ENCODE measurements around the gene HSD11B2. TPM values are rescaled to one million over a fixed set of nuclear protein-coding genes. Genes with fewer than 3 reads are reported as not detected.

Gene HSD11B2
- total RNA-seq, 1 experiment from 2014 or later = 2.4 TPM

- BruUV-seq (replicated peaks) = no TSS peak
- ATAC-seq = no peak
These were observed 15.3 kb downstream of the HSD11B2 start for GRCh38 chr16:67445913-67446907.

GRCh38 chr16:67446968-67447507 is 16.1 kb downstream of the HSD11B2 start:
- TF ChIP-seq EZH2phosphoT487 (IDR thresholded peaks at IDR 0.05; ENCODE audit: borderline replicate concordance, low read length) (no peak), CTCF (conservative IDR thresholded peaks at IDR 0.05; ENCODE audit: low read depth, low read length) (no peak)
- Histone ChIP-seq H3K4me2 (ENCODE audit: low read length) (no peak overlapping the region), H3K27ac (ENCODE audit: low read length) (no peak overlapping the region), H3K9me3 (ENCODE audit: low read length) (no peaks in the 10 kb centered on the region), H3F3A (ENCODE audit: low read length, unreplicated experiment) (no peaks in the 10 kb centered on the region), H3K4me1 (ENCODE audit: insufficient read depth, low read length) (no peaks in the 10 kb centered on the region), H2AFZ (ENCODE audit: low read length) (no peak overlapping the region), H3K9ac (ENCODE audit: low read length) (no peak overlapping the region), H3K36me3 (ENCODE audit: low read depth, low read length) (no peaks in the 10 kb centered on the region), H4K20me1 (ENCODE audit: low read length) (no peaks in the 10 kb centered on the region), H3K4me3 (ENCODE audit: low read length) (no peak overlapping the region), H3K79me2 (ENCODE audit: low read length) (no peaks in the 10 kb centered on the region), H3K27me3 (ENCODE audit: low read length) (no peaks in the 10 kb centered on the region), H3K9me2 (replicated peaks; ENCODE audit: low read length) (no peaks in the 10 kb centered on the region)
- DNase-seq (no peak), ATAC-seq (no peak)
- ChIA-PET CTCF (interaction anchor here (1.5 kb wide), 1 partner anchor 19 kb away, joined by 3 read pairs; no protein-coding TSS in a partner anchor), POLR2A (ENCODE audit: unreplicated experiment) (no interaction called here)
- intact Hi-C loops (cut with micrococcal nuclease) = no loop called here
- BruUV-seq (replicated peaks) = no TSS peak

More at GRCh38 chr16:67445913-67446907, 15.3 kb downstream of the HSD11B2 start:
- TF ChIP-seq CTCF (conservative IDR thresholded peaks at IDR 0.05; ENCODE audit: low read depth, low read length) (no peak), EZH2phosphoT487 (IDR thresholded peaks at IDR 0.05; ENCODE audit: borderline replicate concordance, low read length) (no peak), EZH2 (IDR thresholded peaks at IDR 0.05; ENCODE audit: low read length, unreplicated experiment) (no peak)
- intact Hi-C loops (cut with micrococcal nuclease) = no loop called here
- no peak overlapping the region for H3K4me3 ChIP-seq (ENCODE audit: low read length)
- H3K79me2 ChIP-seq (ENCODE audit: low read length) = no peaks in the 10 kb centered on the region
- POLR2A ChIA-PET (ENCODE audit: unreplicated experiment) = interaction anchor here (0.6 kb wide), 1 partner anchor 399 kb away, joined by 5 read pairs; no protein-coding TSS in a partner anchor
- no peaks in the 10 kb centered on the region for H3F3A ChIP-seq (ENCODE audit: low read length, unreplicated experiment)
- DNase-seq = no peak
- no peaks in the 10 kb centered on the region for H3K9me2 ChIP-seq (replicated peaks; ENCODE audit: low read length)
- no peaks in the 10 kb centered on the region for H3K27me3 ChIP-seq (ENCODE audit: low read length)
- CTCF ChIA-PET = interaction anchor here (1.0 kb wide), 1 partner anchor 18 kb away, joined by 3 read pairs; no protein-coding TSS in a partner anchor
- no peak overlapping the region for H3K27ac ChIP-seq (ENCODE audit: low read length)
- H3K36me3 ChIP-seq (ENCODE audit: low read depth, low read length) = no peaks in the 10 kb centered on the region
- no peak overlapping the region for H2AFZ ChIP-seq (ENCODE audit: low read length)
- no peak overlapping the region for H3K9ac ChIP-seq (ENCODE audit: low read length)
- H3K4me2 ChIP-seq (ENCODE audit: low read length) = no peak overlapping the region
- H3K9me3 ChIP-seq (ENCODE audit: low read length) = no peaks in the 10 kb centered on the region
- no peaks in the 10 kb centered on the region for H4K20me1 ChIP-seq (ENCODE audit: low read length)
- no peaks in the 10 kb centered on the region for H3K4me1 ChIP-seq (ENCODE audit: insufficient read depth, low read length)
